HG03060 (cell line): Measurements from ENCODE around the gene FNDC3A.
"Not testable (repeated sequence)": the region's sequence is repeated elsewhere in the genome, so short reads cannot be mapped to it uniquely, and the experiment has no call there.

ENCODE experiments used
- ATAC-seq: cut with Tn5 transposase; IDR thresholded peaks from one replicate; pipeline ENCODE4 v1.9.1; 2021; ENCODE audit warnings: low read depth, moderate number of reproducible peaks; ENCODE audit not compliant: unreplicated experiment

FNDC3A gene

GRCh38 chr13:49071341-49071937 lies 95.7 kb downstream of the FNDC3A start:
- ATAC-seq, result no peak

GRCh38 chr13:49082653-49083536 lies 107.2 kb downstream of the FNDC3A start:
- ATAC-seq, result peak; percentile 59

GRCh38 chr13:49084961-49085360 lies 109.2 kb downstream of the FNDC3A start:
- no peak for ATAC-seq

DNA sequence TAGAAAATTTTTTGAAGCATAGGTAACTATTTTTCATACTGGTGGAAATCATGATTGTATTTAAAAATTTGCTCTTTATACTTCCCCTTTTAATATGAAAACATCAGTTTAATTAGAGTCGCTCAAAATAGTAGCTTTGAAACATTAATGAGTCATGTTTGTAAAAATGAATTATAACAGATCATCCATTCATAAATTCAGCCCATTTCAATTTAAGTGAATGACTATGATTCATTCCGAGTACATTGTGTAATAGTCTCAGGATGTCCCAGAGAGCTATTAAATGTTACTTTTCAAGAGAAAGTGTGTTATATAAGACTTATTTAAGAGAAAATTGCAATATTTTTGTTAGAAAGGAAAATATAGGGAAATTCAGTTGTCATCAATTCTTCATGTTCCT lies 111.0 kb downstream of the FNDC3A start:
- ATAC-seq, result no peak

DNA sequence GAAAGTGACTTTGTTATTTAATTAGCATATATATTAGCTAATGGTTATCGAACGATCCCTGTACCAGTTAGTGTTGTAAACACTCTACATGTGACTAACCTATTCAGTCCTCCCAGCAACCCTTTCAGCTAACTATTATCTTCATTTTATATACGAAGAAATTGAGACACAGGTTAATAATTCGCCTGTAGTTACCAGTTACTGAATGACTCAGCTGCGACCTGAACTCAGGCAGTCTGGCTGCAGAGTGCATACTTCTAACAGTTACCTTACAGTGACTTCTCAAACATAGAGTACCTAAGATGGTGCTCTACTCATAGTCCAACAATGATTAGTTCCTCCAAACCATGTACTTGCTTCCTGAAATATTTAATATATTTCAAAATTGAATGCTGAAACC lies 117.7 kb downstream of the FNDC3A start:
- ATAC-seq, result no peak

GRCh38 chr13:49097374-49097773 lies 121.7 kb downstream of the FNDC3A start:
- no peak for ATAC-seq

DNA sequence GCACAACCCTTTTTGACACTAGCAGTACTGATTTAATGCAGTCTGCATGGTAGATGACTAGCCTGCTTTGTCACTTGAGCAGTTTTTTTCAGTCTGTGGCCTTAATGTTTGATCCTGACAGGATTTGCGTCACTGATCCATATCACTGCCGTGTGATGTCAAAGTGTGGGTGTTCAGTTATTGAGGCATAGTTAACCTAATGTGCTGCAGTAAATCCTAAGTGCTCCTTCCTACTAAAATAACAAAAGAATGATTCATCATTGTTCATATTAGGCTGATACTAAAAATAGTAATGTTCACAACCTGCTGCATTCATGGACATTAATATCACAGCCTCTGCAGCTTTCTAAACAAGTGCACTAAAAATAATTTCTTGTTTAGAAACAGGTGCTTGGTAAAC lies 122.5 kb downstream of the FNDC3A start:
- ATAC-seq, result no peak

- no peak for ATAC-seq
Measured at GRCh38 chr13:49098771-49099512, 123.2 kb downstream of the FNDC3A start.

DNA sequence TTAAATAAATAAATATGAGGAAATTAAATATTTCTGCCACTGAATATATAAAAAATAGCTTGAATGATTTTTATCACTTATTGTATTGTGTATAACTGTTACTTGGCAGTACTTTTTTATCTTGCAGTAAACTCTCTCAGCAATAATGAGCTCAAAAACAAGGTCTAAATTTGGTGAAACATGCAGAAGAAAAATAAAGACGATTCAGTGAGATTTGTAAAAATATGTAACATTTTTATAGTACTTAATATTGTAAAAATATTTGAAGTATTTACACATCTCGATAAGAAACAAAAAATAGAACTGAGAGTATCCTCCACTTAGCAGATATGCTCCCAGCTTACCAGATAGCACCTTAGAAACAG lies 123.8 kb downstream of the FNDC3A start:
- no peak for ATAC-seq

- no peak for ATAC-seq
Measured at GRCh38 chr13:49100637-49101570, 125.2 kb downstream of the FNDC3A start.

GRCh38 chr13:49108196-49108595 lies 132.5 kb downstream of the FNDC3A start:
- no peak for ATAC-seq

DNA sequence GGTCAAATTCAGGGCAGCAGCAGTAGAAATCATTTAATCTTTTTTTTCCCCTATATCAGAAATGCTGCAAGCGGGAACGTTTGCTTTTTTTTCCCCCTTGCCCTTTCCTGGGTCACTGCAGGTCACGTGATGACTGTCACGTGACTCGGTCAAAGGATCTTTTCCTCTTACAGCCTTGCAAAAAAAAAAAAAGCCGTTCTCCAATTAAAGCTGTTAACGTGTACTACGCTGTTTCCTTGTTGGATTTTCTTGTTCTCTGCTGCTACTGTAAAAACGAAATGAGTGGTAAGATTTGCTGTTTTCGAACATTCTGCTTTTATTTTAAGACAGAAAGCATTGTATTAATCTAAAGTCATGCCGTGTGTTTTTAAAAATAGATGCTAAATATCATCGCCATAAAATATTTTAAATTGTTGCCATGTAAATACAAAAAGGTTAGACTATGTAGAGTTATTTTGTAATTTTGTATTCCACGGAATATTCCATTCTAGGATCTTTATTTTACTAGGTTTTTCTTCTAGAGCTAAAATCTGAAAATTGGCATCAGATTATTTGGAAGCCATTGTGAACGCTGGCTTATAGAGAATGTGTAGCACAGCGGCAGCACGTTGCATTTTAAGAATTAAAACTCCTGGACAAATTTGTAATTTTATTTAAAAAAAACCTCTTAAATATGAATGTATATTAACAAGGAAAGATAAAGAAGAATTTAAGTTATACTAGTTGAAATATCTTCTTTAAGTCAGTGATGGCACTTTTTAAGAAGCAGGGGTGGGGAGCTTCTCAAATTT lies 134.6 kb downstream of the FNDC3A start:
- peak; percentile 52 for ATAC-seq

DNA sequence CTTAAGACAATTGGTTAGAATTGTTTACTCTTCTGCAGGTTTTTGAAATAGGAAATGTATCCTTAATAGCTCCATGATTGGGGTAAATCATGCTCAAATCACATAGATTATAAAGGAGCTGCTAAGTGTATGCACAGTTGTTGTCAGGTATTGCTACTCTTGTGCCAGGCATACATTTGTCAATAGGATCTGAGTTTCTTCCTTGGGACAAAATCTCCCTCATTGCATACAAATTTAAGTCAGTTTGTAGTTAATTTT lies 135.1 kb downstream of the FNDC3A start:
- ATAC-seq, result no peak

- no peak for ATAC-seq
Measured at GRCh38 chr13:49112782-49113525, 137.2 kb downstream of the FNDC3A start.

- no peak for ATAC-seq
Measured at GRCh38 chr13:49113526-49114286, 138.0 kb downstream of the FNDC3A start.

DNA sequence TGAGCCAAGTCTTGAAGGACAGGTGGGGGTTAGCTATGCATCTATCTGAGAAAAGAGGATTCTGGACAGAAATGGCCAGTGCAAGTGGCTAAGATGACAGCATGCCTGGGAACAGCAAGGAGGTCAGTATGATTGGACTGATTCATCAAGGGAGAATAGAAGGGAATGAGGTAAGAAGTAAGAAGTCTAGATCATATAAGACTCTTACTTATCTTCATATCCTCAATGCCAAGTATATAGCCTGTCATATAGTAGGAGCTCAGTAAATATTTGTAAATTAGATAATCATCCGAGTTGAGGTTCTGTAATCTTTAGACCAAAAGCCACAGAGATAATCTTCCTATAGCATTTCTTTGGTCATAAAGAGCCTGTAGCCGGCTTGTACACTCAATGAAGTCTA lies 141.2 kb downstream of the FNDC3A start:
- no peak for ATAC-seq

- not testable (repeated sequence) for ATAC-seq
Measured at GRCh38 chr13:49118455-49118854, 142.7 kb downstream of the FNDC3A start.

DNA sequence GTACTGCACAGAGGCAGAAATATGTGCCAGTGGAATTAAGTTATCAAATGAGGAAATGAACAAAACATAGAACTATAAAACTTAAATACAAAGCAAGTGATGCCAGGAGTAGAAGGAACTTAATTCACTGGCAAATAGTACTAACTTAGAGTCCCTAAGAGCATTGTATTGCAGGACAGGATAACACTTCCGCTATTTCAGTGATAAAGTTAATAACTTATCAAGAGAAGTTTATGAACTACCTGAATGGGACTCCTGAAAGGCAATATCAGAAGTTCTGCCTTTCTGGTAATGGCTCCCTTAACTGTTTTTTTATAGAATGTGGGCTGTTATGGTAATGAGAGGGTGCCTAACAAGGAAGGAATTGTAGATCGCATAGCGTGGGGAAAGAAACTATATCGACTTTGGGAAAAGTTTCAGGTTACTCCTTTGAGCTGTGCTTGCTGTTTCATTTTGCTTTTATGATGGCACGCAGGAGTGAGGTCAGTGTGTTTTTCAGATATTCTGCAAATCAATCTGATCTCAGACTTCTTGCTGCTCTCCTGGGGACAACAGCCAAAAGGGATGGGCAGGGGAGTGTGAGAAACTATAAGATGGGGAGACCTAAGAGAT lies 149.1 kb downstream of the FNDC3A start:
- ATAC-seq, result no peak
